GM19193 (cell line): Measurements from ENCODE around the gene ANKRD23.

Source experiments
- POLR2A ChIP-seq: IDR thresholded peaks from 4 replicates; pipeline ENCODE4 v1.6.1; 2011; ENCODE audit not compliant: insufficient read depth, insufficient read length; ENCODE audit errors: extremely low read depth

The ANKRD23 gene

DNA sequence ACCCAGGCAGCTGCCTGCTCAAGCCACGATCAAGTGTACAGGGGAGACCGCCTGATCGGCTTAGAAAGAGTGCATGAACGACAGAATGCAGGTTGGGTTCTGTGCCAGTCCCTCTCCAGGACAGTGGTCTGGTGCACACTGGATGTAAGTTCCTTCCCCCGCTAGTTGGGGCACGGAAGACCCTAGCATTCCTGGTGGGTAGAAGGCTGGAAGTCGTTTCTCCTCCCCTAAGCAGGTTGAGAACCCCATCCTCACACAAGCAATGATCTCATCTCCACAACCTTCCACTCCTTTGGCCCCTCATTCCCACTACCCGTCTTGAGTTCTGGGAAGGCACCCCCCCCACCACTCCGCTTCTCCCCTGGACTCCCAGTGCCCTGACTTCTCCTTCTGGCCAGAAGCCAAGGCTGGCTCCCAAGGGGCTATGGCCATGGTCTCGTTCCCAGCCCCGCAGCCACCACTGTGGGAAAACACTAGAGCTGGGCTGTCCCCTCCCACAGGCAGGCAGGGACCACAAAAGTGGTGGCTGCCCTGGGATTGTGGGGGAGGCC is 15.4 kb upstream of the ANKRD23 start:
- no peak for TF ChIP-seq POLR2A

GRCh38 chr2:96857667-96858372 is 14.0 kb upstream of the ANKRD23 start, which contains the start of gene ANKRD39:
ANKRD39 (minus strand) TSS chr2:96858016; CDS start chr2:96857987, 29 bp downstream.
- TF ChIP-seq POLR2A = peak; percentile 87

GRCh38 chr2:96856776-96857666 is 13.2 kb upstream of the ANKRD23 start:
- TF ChIP-seq POLR2A = no peak

GRCh38 chr2:96853321-96853720 is 9.5 kb upstream of the ANKRD23 start:
- TF ChIP-seq POLR2A = no peak

DNA sequence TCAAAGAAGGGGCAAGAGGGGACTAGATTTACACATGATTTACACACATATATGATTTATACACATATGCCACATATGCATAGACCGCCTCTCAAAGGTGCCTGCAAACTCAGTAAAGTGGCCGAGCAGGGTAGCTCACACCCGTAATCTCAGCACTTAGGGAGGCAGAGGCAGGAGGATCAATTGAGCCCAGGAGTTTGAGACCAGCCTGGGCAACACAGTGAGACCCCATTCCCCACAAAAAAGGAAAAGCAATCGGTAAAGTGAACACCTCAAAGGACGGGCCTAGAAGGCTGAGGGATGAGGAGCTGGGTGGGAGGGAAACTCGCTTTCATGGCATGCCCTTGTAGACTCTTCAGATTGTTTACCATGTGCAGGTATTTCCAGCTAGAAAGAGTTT is 8.8 kb upstream of the ANKRD23 start:
- no peak for TF ChIP-seq POLR2A

DNA sequence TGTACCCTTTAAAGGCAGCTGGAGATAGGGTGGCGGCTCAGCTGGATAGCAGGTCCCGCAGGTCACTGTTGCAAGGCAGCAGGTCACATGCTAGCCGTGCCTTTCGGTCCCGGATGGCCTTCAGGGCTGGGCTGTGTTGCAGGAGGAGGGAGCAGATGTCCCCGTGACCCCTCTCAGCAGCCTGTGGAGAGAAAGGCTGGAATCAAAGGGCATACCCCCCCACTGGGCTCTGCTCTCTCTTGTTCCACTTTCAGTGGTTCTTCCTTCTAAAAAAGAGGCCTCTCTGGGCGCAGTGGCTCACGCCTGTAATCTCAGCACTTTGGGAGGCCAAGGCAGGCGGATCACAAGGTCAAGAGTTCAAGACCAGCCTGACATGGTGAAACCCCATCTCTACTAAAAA is 4.4 kb upstream of the ANKRD23 start:
- TF ChIP-seq POLR2A = no peak

GRCh38 chr2:96847586-96847985 is 3.8 kb upstream of the ANKRD23 start:
- TF ChIP-seq POLR2A = no peak

DNA sequence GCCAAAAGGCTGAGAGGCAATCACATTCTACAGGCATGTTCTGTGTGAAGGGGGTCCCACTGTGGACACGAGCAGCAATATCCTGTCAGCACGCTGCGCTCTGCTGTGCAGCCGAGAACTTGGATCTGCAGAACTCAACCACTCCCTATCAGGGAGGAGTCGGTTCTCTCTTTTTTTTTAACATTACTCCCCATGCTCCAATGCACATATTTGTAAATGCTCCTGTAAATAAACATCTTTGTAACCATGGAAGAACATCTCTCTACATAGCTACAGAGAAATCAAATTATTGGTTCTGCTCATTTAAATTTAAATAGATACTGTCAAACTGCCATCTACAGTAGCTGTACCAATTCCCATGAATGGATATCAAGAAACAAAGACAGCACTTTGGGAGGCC is 3.0 kb upstream of the ANKRD23 start:
- TF ChIP-seq POLR2A = no peak

DNA sequence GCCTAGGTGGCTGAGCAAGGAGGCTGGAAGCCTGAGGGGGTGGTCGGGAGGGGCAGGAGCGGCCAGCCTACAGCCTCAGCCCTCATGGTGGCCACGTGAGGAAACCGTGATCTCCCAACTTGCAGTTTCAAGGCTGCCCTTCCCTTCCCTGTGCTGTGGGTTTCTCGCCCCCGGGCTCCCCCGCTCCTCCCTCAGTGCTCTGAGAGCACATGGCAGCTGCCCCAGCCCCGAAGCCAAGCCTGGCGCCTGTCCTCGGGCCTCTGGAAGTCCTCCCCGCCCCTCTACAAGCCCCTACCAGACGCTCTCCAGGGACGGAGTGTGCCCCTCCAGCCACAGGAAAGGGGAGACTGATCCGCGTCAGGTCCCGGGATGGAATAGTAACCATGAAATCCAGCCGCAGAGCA is 586 bp upstream of the ANKRD23 start:
- no peak for TF ChIP-seq POLR2A

DNA sequence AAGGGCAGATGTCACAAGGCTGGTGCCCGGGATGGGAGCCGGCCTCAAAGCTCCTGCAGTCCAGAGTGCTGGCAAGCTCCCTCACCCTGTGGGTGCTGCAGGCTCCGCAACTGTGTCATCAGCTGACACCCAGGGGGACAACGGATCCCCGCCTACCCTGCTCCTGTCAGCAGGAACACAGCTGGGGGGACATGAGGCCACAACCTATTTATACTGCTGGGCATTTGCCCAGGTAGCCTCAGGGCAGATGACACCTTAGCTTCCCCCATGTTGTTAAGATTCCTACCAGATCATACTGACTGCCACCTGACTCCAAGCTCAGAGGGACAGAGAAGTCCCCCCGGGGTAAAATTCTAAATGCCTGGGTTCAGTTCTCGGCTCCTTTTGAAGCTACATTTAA is 1.2 kb downstream of the ANKRD23 start:
- TF ChIP-seq POLR2A = no peak

GRCh38 chr2:96841701-96842495 is 1.9 kb downstream of the ANKRD23 start:
- TF ChIP-seq POLR2A = no peak

GRCh38 chr2:96839875-96840850 is 3.7 kb downstream of the ANKRD23 start:
- TF ChIP-seq POLR2A = no peak

- no peak for TF ChIP-seq POLR2A
These were observed 4.4 kb downstream of the ANKRD23 start for GRCh38 chr2:96839293-96839874.
